ENCODE data around the gene TRAK2.

TRAK2 gene

DNA sequence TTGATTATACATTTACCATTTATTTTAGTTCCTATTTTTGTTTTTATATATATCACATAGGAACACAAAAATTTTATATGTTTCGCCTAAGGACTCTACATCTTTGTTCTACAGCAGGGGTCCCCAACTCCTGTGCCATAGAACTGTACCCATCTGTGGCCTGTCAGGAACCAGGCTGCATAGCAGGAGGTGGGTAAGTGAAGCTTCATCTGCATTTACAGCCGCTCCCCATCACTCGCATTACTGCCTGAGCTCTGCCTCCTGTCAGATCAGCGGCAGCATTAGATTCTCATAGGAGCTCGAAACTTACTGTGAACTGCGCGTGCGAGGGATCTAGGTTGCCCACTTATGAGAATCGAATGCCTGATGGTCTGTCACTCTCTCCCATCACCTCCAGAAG lies 25.3 kb downstream of the TRAK2 start:
- Histone ChIP-seq H3K9me3 (ENCODE audit: low read depth, low read length) (no peaks in the 10 kb centered on the region), H3K36me3 (ENCODE audit: insufficient read depth, low read length) (no peaks in the 10 kb centered on the region; the same call in 1 of the 2 replicates), H3K4me3 (no peak overlapping the region), H3K27ac (no peak overlapping the region), H3K9ac (ENCODE audit: insufficient read length) (no peak overlapping the region)
- TF ChIP-seq POLR2AphosphoS5 (IDR thresholded peaks at IDR 0.05; ENCODE audit: borderline replicate concordance, low read depth, low read length), result no peak
- DNase-seq (ENCODE audit: low read depth, low spot score), result no peak

DNA sequence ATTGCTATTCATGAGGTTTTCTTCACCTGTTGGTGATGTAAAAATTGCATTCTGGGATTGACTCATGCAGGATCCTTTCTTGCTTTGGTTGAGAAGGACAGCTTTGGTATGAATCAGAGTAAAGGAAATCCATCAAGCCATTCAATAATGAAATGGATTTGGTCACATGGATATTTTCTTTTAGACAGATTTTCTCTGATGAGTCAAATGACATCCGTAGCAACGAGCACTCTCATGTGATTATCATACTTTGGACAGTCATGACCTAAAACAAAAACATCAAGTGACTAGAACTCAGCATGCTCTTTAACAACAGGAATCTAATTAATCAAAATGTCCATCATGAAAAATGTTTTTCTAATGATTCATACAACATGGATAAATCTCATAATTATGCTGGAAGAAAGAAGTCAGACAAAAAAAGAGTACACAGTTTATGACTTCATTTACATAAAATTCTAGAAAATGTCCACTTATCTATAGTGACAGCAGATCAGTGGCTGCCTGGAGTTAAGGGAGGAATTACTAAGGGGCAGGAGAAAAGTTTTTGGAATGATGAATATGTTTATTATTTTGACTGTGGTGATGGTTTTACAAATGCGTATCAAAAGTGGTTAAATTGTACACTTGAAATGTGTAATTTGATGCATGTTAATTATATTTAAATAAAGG lies 30.7 kb downstream of the TRAK2 start:
- TF ChIP-seq EZH2 (IDR thresholded peaks at IDR 0.05), result no peak
- TF ChIP-seq POLR2AphosphoS5 (IDR thresholded peaks at IDR 0.05; ENCODE audit: borderline replicate concordance, low read depth, low read length), result no peak
- TF ChIP-seq FOXP2 (optimal IDR thresholded peaks at IDR 0.05; ENCODE audit: control extremely low read depth, extremely low read length, insufficient read depth), result no peak
- Histone ChIP-seq H3K9me3 (ENCODE audit: low read depth, low read length) (no peaks in the 10 kb centered on the region), H3K4me3 (no peak overlapping the region), H3K36me3 (ENCODE audit: insufficient read depth, low read length) (peaks cover 4% of the 10 kb centered on the region; the same call in 1 of the 2 replicates), H3K27ac (no peak overlapping the region), H3K9ac (ENCODE audit: insufficient read length) (no peak overlapping the region)
- no peak for DNase-seq (ENCODE audit: low read depth, low spot score)

DNA sequence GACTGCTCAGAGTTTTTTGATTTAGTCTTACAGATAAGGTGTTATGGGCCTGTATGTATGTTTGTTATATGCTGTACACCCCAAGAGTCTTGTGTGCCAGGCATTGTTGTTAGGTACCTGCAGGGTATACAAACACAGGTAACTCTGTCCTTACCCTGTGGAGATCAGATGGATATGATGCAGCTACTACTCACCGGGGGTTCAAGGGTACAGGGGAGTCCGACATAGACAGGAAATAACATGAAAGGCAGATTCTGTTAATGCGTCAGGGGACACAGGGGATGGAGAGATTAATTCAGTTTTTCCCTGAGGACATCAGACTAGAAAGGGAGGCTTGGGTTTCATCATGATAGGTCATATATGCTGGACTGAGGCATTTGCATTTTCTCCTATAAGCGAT lies 31.3 kb downstream of the TRAK2 start:
- peaks cover 4% of the 10 kb centered on the region; the same call in 1 of the 2 replicates for H3K36me3 ChIP-seq (ENCODE audit: insufficient read depth, low read length)
- DNase-seq (ENCODE audit: low read depth, low spot score), result no peak
- H3K4me3 ChIP-seq, result no peak overlapping the region
- H3K9ac ChIP-seq (ENCODE audit: insufficient read length), result no peak overlapping the region
- no peak for TF ChIP-seq EZH2 (IDR thresholded peaks at IDR 0.05)
- no peak for TF ChIP-seq FOXP2 (optimal IDR thresholded peaks at IDR 0.05; ENCODE audit: control extremely low read depth, extremely low read length, insufficient read depth)
- TF ChIP-seq POLR2AphosphoS5 (IDR thresholded peaks at IDR 0.05; ENCODE audit: borderline replicate concordance, low read depth, low read length), result no peak
- H3K9me3 ChIP-seq (ENCODE audit: low read depth, low read length), result no peaks in the 10 kb centered on the region
- no peak overlapping the region for H3K27ac ChIP-seq

DNA sequence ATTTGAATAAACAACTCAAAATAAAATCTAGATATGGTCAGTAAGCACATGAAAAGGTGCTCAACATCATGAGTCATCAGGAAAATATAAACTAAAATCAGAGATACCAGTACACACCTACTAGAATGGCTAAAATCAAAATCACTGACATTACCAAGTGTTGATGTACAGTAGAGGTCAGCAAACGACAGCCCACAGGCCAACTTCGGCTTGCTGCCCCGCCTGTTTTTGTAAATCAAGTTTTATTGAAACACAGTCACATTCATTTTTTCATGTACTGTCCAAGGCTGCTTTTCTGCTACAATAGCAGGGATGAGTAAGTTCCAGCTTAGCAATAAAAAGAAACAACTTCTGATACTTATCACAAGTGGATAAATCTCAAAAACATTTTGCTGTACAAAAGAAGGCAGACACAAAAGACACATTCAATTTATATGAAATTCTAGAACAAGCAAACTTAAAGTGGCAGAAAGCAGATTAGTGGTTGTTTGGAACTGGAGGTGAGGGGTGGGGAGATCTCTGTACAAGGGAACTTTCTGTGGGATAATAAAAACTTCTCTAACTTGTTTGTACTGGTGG lies 32.1 kb downstream of the TRAK2 start:
- Histone ChIP-seq H3K4me3 (no peak overlapping the region), H3K9ac (ENCODE audit: insufficient read length) (no peak overlapping the region), H3K27ac (no peak overlapping the region), H3K9me3 (ENCODE audit: low read depth, low read length) (no peaks in the 10 kb centered on the region), H3K36me3 (ENCODE audit: insufficient read depth, low read length) (peaks cover 4% of the 10 kb centered on the region; the same call in 1 of the 2 replicates)
- TF ChIP-seq POLR2AphosphoS5 (IDR thresholded peaks at IDR 0.05; ENCODE audit: borderline replicate concordance, low read depth, low read length) (no peak), EZH2 (IDR thresholded peaks at IDR 0.05) (no peak), FOXP2 (optimal IDR thresholded peaks at IDR 0.05; ENCODE audit: control extremely low read depth, extremely low read length, insufficient read depth) (no peak)
- no peak for DNase-seq (ENCODE audit: low read depth, low spot score)

DNA sequence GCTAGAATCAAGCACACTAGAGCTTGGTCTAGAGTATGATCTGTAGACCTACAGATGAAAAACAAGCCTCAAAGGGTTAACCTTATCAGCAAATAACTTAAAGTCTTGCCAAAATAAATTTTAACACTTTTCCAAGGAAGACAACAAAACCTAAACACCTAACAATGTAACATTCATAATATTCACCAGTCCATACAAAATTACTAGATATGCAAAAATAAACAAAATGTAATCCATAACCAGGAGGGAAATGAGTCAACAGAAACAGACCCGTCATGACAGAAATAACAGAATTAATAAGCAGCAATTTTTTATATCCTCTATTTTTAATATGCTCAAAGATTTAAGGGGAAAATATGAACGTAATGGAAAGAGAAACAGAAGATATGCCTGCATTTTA lies 36.1 kb downstream of the TRAK2 start:
- no peak for TF ChIP-seq POLR2AphosphoS5 (IDR thresholded peaks at IDR 0.05; ENCODE audit: borderline replicate concordance, low read depth, low read length)
- no peak for TF ChIP-seq FOXP2 (optimal IDR thresholded peaks at IDR 0.05; ENCODE audit: control extremely low read depth, extremely low read length, insufficient read depth)
- no peak for TF ChIP-seq EZH2 (IDR thresholded peaks at IDR 0.05)
- H3K9ac ChIP-seq (ENCODE audit: insufficient read length), result no peak overlapping the region
- DNase-seq (ENCODE audit: low read depth, low spot score), result no peak
- no peaks in the 10 kb centered on the region for H3K9me3 ChIP-seq (ENCODE audit: low read depth, low read length)
- H3K36me3 ChIP-seq (ENCODE audit: insufficient read depth, low read length), result peaks cover 4% of the 10 kb centered on the region; the same call in 1 of the 2 replicates
- H3K4me3 ChIP-seq, result no peak overlapping the region
- H3K27ac ChIP-seq, result no peak overlapping the region

DNA sequence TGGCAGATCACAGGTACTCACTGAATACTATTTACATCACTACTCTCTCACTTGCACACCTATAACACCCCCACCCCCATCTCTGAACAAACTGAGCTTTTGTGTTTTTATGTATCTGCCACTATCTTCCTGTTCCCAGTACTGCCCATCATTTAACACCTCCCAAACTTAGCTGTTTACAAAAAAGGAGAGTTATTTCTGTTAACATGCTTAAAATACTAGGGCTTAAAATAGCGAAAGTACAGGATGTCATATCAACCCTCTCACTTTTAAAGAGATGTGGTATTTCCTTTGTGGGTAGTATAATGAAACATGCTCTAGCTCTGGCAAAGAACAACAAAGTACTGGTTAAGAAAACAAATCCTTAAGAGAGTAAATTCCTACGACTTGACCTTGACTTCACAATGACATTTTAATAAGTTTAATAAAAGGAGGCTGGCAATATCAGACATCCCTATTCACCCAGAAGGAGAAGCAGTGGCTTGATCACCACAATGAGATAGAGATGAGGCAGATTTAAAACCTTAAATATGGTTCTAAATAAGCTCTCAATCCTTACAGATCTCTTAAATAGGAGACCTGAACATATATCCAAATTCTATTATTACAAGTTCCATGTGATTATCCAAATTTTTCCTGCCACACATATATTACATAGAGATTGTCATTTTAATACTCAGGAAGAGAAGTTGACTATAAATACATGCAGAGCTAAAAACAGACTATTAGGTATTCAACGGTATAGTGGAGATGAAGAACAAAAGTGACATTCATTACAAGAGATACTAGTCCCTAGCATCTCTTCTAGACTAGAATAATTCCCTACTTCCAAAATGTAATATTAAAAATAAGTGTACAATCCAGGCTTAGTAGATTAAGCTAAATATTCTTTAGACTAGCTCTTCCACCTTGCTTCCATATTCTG lies 36.9 kb downstream of the TRAK2 start:
- Histone ChIP-seq H3K4me3 (no peak overlapping the region), H3K9ac (ENCODE audit: insufficient read length) (no peak overlapping the region), H3K36me3 (ENCODE audit: insufficient read depth, low read length) (no peaks in the 10 kb centered on the region; the same call in 1 of the 2 replicates), H3K9me3 (ENCODE audit: low read depth, low read length) (no peaks in the 10 kb centered on the region), H3K27ac (no peak overlapping the region)
- TF ChIP-seq FOXP2 (optimal IDR thresholded peaks at IDR 0.05; ENCODE audit: control extremely low read depth, extremely low read length, insufficient read depth), result no peak
- no peak for TF ChIP-seq POLR2AphosphoS5 (IDR thresholded peaks at IDR 0.05; ENCODE audit: borderline replicate concordance, low read depth, low read length)
- no peak for TF ChIP-seq EZH2 (IDR thresholded peaks at IDR 0.05)
- DNase-seq (ENCODE audit: low read depth, low spot score), result no peak

DNA sequence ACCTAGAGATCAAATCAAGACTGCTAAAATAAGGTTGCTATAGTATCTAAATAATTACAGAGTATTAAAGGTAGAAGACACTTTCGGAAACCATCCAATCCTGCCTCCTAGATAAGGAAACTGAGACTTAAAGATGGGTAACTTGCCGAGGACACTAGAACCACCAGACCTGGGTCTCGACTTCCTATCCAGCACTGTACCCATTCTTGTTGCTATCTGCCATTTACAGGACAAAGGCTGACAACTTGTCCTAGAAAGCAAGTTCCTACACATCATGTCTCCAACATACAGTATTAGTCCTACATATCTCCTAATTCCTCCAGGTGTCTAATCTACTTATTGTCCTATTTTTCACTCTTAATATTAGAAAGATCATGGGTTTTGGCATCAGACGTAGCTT lies 37.7 kb downstream of the TRAK2 start:
- Histone ChIP-seq H3K9ac (ENCODE audit: insufficient read length) (no peak overlapping the region), H3K36me3 (ENCODE audit: insufficient read depth, low read length) (no peaks in the 10 kb centered on the region; the same call in 1 of the 2 replicates), H3K4me3 (no peak overlapping the region), H3K9me3 (ENCODE audit: low read depth, low read length) (no peaks in the 10 kb centered on the region), H3K27ac (no peak overlapping the region)
- DNase-seq (ENCODE audit: low read depth, low spot score), result no peak
- TF ChIP-seq FOXP2 (optimal IDR thresholded peaks at IDR 0.05; ENCODE audit: control extremely low read depth, extremely low read length, insufficient read depth) (no peak), POLR2AphosphoS5 (IDR thresholded peaks at IDR 0.05; ENCODE audit: borderline replicate concordance, low read depth, low read length) (no peak), EZH2 (IDR thresholded peaks at IDR 0.05) (no peak)

DNA sequence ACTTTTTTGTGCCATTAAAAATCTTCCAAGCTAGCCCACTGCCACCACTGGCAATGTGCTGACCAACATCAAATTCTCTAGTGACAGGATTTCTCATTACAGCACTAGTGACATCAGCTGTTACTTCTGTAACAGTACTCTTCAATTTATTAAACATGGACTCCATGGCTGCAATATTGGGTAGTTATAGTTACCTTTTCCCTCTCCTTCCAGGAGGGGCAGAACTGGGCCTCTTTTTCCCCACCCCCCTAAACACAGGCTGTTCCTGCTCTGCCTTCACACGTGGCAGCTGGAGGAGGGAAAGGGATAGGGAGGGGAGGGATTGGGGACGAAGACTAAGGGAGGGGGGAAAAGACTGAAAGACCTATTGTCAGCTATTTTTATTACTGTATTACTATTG lies 38.1 kb downstream of the TRAK2 start:
- H3K27ac ChIP-seq, result no peak overlapping the region
- no peak for DNase-seq (ENCODE audit: low read depth, low spot score)
- no peaks in the 10 kb centered on the region for H3K9me3 ChIP-seq (ENCODE audit: low read depth, low read length)
- H3K4me3 ChIP-seq, result no peak overlapping the region
- H3K9ac ChIP-seq (ENCODE audit: insufficient read length), result no peak overlapping the region
- H3K36me3 ChIP-seq (ENCODE audit: insufficient read depth, low read length), result no peaks in the 10 kb centered on the region; the same call in 1 of the 2 replicates
- TF ChIP-seq FOXP2 (optimal IDR thresholded peaks at IDR 0.05; ENCODE audit: control extremely low read depth, extremely low read length, insufficient read depth), result no peak
- TF ChIP-seq EZH2 (IDR thresholded peaks at IDR 0.05), result no peak
- TF ChIP-seq POLR2AphosphoS5 (IDR thresholded peaks at IDR 0.05; ENCODE audit: borderline replicate concordance, low read depth, low read length), result no peak

Measured in SK-N-MC (cell line).